H1 (cell line): ENCODE measurements around the gene ZNF273. TPM values are rescaled to one million over a fixed set of nuclear protein-coding genes. Genes with fewer than 3 reads are reported as not detected.

ENCODE experiments used
- E2F6 ChIP-seq: IDR thresholded peaks from 2 replicates; pipeline ENCODE4 v1.6.1; 2012; ENCODE audit warnings: inconsistent platforms
- polyA plus RNA-seq, 7 experiments: library from polyadenylated mRNA; depleted of rRNA in 3 of 7; stranded (reverse) in 5 of 7; unstranded in 2 of 7; fragments of >200 nt in 5 of 7; fragments of 200-250 nt in 2 of 7; gene quantifications; 1 replicate in 5 of 7; 2 replicates in 1 of 7; 4 replicates in 1 of 7; pipeline versions ENCODE4 v1.2.1 to v1.2.3, GENCODE V29; 2011 to 2013; ENCODE audit warnings: missing spikeins in 2 of 7, mixed read lengths in 2 of 7
- total RNA-seq: library from RNA; stranded (reverse); fragmentation: NEBNext Ultra II Directional; extraction: Animal tissue kit (Norgen Biotek cat#: 25700); gene quantifications from 2 replicates; pipeline ENCODE4 v1.2.1, GENCODE V29; 2021

The ZNF273 gene
- total and polyA plus RNA-seq, 2 of the 8 experiments (the other 6 are each of a cell fraction or from before 2014, with no cell fraction given) = 6.2 to 23.2 TPM

- TF ChIP-seq E2F6 = no peak
- TF ChIP-seq, all 59 proteins: peak for 0
Measured at GRCh38 chr7:64905547-64905946, 2.5 kb downstream of the ZNF273 start (continued).
